HEK293T (cell line): ENCODE data around the gene HTR3A.

Experiments used
- CTCF ChIA-PET: fragments of 350-600 bp; formaldehyde crosslinking; extraction: SDS; loops from one replicate; lab custom pipeline; 2021; ENCODE audit warnings: antibody characterized with exemption, inconsistent platforms; lab: Yijun Ruan, JAX
- POLR2A ChIA-PET: fragments of 350-600 bp; formaldehyde crosslinking; extraction: SDS; loops from one replicate; lab custom pipeline; 2020; ENCODE audit warnings: antibody characterized with exemption, inconsistent platforms; lab: Yijun Ruan, JAX
- DNase-seq: peaks from one replicate; pipeline ENCODE4 v3.0.0; 2012; ENCODE audit warnings: mixed read lengths; ENCODE audit errors: extremely low spot score
- ARNT ChIP-seq: fragments of 450-650 bp; IDR thresholded peaks from 2 replicates; pipeline ENCODE4 v1.6.1; 2017; ENCODE audit warnings: mild to moderate bottlenecking
- BHLHE40 ChIP-seq: fragments of 450-650 bp; IDR thresholded peaks from 2 replicates; pipeline ENCODE4 v1.6.1; 2016; ENCODE audit warnings: mild to moderate bottlenecking, moderate library complexity, borderline replicate concordance
- CTBP1 ChIP-seq: fragments of 450-650 bp; IDR thresholded peaks from 2 replicates; pipeline ENCODE4 v1.6.1; 2016; ENCODE audit warnings: borderline replicate concordance
- ELF4 ChIP-seq: fragments of 450-650 bp; IDR thresholded peaks from 2 replicates; pipeline ENCODE4 v1.6.1; 2017; ENCODE audit warnings: antibody characterized with exemption
- FOXA1 ChIP-seq: fragments of 450-650 bp; IDR thresholded peaks from 2 replicates; pipeline ENCODE4 v1.6.1; 2016; ENCODE audit warnings: mild to moderate bottlenecking
- FOXK2 ChIP-seq: fragments of 450-650 bp; IDR thresholded peaks from 2 replicates; pipeline ENCODE4 v1.6.1; 2016; ENCODE audit warnings: mild to moderate bottlenecking
- FOXM1 ChIP-seq: fragments of 450-650 bp; IDR thresholded peaks from 2 replicates; pipeline ENCODE4 v1.6.1; 2017; ENCODE audit warnings: mild to moderate bottlenecking, borderline replicate concordance
- HDGF ChIP-seq: fragments of 450-650 bp; IDR thresholded peaks from 2 replicates; pipeline ENCODE4 v1.6.1; 2017; ENCODE audit warnings: antibody characterized with exemption, borderline replicate concordance
- L3MBTL2 ChIP-seq: fragments of 450-650 bp; conservative IDR thresholded peaks from 2 replicates; pipeline ENCODE4 v1.6.1; 2016; ENCODE audit warnings: mild to moderate bottlenecking
- LEF1 ChIP-seq: fragments of 450-650 bp; IDR thresholded peaks from 2 replicates; pipeline ENCODE4 v1.6.1; 2017; ENCODE audit warnings: mild to moderate bottlenecking, borderline replicate concordance
- NFRKB ChIP-seq: fragments of 450-650 bp; IDR thresholded peaks from 2 replicates; pipeline ENCODE4 v1.6.1; 2016; ENCODE audit warnings: mild to moderate bottlenecking, moderate library complexity
- PKNOX1 ChIP-seq: fragments of 450-650 bp; IDR thresholded peaks from 2 replicates; pipeline ENCODE4 v1.6.1; 2016
- SP1 ChIP-seq: fragments of 450-650 bp; IDR thresholded peaks from 2 replicates; pipeline ENCODE4 v1.6.1; 2017
- SUZ12 ChIP-seq: fragments of 450-650 bp; IDR thresholded peaks from 2 replicates; pipeline ENCODE4 v1.6.1; 2016; ENCODE audit warnings: mild to moderate bottlenecking
- TARDBP ChIP-seq: fragments of 450-650 bp; IDR thresholded peaks from 2 replicates; pipeline ENCODE4 v1.6.1; 2016
- ZNF384 ChIP-seq: fragments of 450-650 bp; IDR thresholded peaks from 2 replicates; pipeline ENCODE4 v1.6.1; 2016

The HTR3A gene

DNA sequence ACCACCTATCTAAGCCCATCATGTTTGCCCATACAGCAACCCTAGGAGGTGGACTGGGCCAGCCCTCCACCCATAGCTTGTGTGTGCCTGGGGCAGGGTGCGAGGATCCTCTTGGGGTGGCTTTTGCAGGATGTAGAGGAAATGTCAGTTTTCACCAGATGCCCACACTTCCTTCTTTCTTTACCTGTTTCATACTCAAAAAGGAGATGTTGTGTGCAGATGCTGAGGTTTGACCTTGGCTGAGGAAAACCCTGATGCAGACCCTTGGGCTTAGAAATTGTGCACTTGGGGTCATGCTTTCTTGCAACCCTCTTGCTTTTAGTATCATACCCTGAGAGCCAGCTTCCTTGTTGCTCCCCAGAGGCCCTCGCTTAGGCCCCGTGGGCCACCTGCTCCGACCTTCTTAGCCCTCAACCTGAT lies 2.2 kb downstream of the HTR3A start:
- DNase-seq: no peak
- ChIA-PET CTCF (interaction anchor here (0.6 to 1.5 kb wide), 3 partner anchors 22 to 89 kb away, joined by 3 to 5 read pairs (median 4); no protein-coding TSS in a partner anchor), POLR2A (no interaction called here)
- TF ChIP-seq NFRKB (no peak), HDGF (no peak), PKNOX1 (no peak), ELF4 (no peak), CTBP1 (no peak), FOXM1 (no peak), FOXA1 (no peak), LEF1 (no peak), BHLHE40 (no peak), ARNT (no peak), ZNF384 (no peak), TARDBP (no peak), SP1 (no peak), SUZ12 (no peak), L3MBTL2 (no peak), FOXK2 (no peak)

DNA sequence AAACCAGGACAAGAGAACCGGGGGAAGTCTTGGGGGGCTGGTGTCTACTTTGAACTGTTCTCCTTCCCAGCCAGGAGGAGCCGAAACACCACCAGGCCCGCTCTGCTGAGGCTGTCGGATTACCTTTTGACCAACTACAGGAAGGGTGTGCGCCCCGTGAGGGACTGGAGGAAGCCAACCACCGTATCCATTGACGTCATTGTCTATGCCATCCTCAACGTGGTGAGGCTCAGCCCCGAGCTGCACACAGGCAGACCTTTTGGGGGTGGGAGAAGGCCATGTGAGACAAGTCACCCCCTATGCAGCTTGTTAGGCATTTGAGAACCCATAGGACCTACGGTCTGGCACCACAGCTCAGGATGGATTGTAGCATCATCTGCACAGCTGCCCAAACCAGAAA lies 2.8 kb downstream of the HTR3A start:
- TF ChIP-seq ELF4 (no peak), SUZ12 (no peak), ARNT (no peak), HDGF (no peak), PKNOX1 (no peak), FOXM1 (no peak), CTBP1 (no peak)
- ChIA-PET CTCF (interaction anchor here (0.6 to 1.5 kb wide), 3 partner anchors 22 to 90 kb away, joined by 3 to 5 read pairs (median 4); no protein-coding TSS in a partner anchor), POLR2A (no interaction called here)
- no peak for DNase-seq

- TF ChIP-seq CTBP1: no peak
- no peak for TF ChIP-seq TARDBP
- TF ChIP-seq ELF4: no peak
- TF ChIP-seq NFRKB: no peak
- TF ChIP-seq FOXK2: no peak
- no peak for TF ChIP-seq BHLHE40
- no peak for TF ChIP-seq PKNOX1
- no peak for TF ChIP-seq L3MBTL2
- no peak for TF ChIP-seq ZNF384
- TF ChIP-seq ARNT: no peak
- TF ChIP-seq FOXA1: no peak
- TF ChIP-seq FOXM1: no peak
- TF ChIP-seq HDGF: no peak
- TF ChIP-seq LEF1: no peak
- no peak for TF ChIP-seq SUZ12
- no peak for TF ChIP-seq SP1
- POLR2A ChIA-PET: no interaction called here
- no peak for DNase-seq
- CTCF ChIA-PET: interaction anchor here (1.5 kb wide), 1 partner anchor 15 kb away, joined by 3 read pairs; no protein-coding TSS in a partner anchor
Observed at GRCh38 chr11:113979431-113979830, 4.5 kb downstream of the HTR3A start.

- CTCF ChIA-PET: no interaction called here
- POLR2A ChIA-PET: no interaction called here
- TF ChIP-seq ARNT (no peak), ELF4 (no peak), FOXA1 (no peak), NFRKB (no peak), TARDBP (no peak), HDGF (no peak), SP1 (no peak), SUZ12 (no peak), L3MBTL2 (no peak), FOXM1 (no peak), LEF1 (no peak), ZNF384 (no peak), BHLHE40 (no peak)
- DNase-seq: no peak
Observed at GRCh38 chr11:113980785-113981184, 5.9 kb downstream of the HTR3A start.

- no peak for DNase-seq
- no peak for TF ChIP-seq HDGF
- TF ChIP-seq ZNF384: no peak
- no peak for TF ChIP-seq NFRKB
- no peak for TF ChIP-seq FOXA1
- TF ChIP-seq ELF4: no peak
- no peak for TF ChIP-seq SUZ12
- no peak for TF ChIP-seq TARDBP
- TF ChIP-seq BHLHE40: no peak
- no peak for TF ChIP-seq SP1
- no peak for TF ChIP-seq CTBP1
- no peak for TF ChIP-seq L3MBTL2
- no peak for TF ChIP-seq FOXM1
- TF ChIP-seq FOXK2: no peak
- no peak for TF ChIP-seq ARNT
- TF ChIP-seq LEF1: no peak
- no peak for TF ChIP-seq PKNOX1
- CTCF ChIA-PET: interaction anchor here (0.6 kb wide), 1 partner anchor 13 kb away, joined by 4 read pairs; no protein-coding TSS in a partner anchor
- POLR2A ChIA-PET: no interaction called here
Observed at GRCh38 chr11:113982306-113982705, 7.4 kb downstream of the HTR3A start.
